Suppressor macrophage (primary cell): Measurements from ENCODE around the gene GRXCR2.

Experiments used
- DNase-seq, 4 experiments: peaks; one replicate each; pipeline ENCODE4 v3.0.0-alpha.2; 2020 to 2022

Gene GRXCR2

DNA sequence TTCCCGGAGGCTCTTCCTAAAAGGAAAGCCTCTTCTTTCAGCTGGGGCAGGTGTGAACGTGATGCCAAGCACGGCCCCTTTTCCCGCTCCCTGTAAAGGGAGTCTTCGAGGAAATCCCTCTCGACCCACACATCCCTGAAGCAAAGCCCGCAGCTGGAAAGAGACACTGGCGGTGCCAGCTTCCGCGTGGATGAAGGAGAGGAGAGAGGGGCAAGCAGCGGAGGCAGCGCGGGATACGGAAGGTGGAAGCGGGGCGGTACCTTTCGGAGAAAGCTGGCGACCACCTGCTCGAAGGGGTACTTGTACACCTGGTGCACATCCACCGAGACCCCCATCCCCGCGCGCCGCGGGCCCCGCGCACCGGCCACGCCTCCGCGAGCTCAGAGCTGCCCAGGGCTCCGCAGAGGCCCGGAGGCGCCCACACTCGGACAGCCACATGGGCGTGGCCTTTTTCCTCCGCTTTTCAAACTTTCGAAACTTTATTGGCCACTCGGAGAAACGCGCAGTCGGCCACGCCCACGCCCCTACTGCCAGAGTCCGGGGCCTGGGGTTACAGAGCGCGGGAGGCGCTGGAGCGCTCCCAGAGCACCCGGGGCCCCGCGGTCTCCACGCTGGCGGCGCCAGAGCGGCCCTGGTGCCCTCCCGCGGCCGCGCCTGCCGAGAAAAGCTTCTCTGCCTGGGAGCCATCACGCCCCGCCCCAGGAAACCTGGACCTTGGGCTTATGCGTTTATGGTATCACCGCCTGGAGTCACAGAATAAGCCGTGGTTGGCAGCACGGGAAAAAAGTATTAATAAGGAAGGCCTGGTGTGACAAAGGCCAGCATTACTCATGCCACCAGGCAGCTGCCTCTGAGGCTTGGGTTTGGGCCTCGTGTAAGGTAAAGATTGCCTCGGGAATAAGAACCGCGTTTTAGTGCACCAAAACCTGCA lies 37.6 kb downstream of the GRXCR2 start, which contains the start of gene PRELID2:
Gene PRELID2, minus strand, starts transcription at position 426 of the 931 bp plus-strand sequence. Its CDS starts 91 bp downstream, at position 335.
- DNase-seq: peak; percentile 90 to 96 (median 94)

DNA sequence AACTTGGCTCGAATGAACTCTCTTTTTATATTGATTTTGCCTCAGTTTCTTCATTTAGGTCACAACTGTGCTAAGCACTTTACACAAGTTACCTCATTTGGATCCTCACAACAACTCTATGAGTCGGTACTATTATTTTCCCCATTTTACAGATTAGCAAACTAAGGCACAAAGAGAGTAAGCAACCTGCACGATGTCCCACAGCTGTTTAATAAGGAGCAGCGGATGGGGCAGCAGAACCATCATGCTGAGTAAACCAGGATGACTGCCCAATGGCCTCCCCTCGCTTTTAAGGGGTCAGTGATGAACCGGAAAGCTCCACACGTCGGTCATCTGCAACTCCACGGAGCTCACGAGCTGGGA lies 38.3 kb downstream of the GRXCR2 start:
- no peak for DNase-seq

DNA sequence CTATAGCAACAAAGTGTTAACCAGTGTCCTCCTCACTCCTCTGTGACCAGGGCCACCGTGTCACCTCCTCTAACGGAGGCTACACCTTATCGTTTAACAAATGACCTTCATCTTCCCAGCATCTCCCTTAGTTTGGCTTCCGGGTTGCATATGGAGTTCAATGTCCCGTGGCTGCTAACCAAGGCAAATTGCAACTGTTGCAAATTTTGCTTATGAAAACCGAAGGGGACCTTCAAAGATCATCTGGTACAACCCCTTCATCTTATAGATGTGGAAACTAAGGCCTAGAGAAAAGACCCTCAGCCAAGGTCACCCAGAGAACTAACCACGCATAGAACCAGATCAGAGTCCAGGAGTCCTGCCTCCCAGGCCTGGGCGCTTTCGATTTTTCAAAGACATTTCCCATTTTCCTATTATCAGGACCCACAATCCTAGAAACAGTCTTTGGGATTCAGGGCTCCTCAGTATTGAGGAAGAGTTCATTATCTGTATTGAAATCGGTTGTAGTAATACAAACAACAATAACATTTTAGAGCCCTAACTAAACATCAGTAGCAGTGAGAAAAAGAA lies 39.1 kb downstream of the GRXCR2 start:
- no peak for DNase-seq

DNA sequence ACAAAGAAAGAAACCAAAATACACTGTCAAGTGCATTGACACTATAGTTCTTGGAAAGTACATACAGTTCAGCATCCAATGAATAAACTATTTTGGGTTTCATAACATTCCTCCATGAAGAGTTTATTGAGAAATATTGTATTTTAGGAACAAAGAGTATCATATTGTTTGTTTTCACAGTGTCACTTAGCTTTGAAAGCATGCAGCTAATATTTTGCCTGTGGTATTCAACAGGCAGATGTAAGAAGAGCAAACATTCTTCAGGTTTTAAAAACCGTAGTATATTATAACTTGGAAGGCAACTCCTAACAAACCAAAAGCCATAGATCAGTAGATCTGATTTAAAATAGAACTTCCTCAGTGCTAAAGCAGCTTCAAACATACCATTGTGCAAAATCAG lies 42.2 kb downstream of the GRXCR2 start:
- no peak for DNase-seq

DNA sequence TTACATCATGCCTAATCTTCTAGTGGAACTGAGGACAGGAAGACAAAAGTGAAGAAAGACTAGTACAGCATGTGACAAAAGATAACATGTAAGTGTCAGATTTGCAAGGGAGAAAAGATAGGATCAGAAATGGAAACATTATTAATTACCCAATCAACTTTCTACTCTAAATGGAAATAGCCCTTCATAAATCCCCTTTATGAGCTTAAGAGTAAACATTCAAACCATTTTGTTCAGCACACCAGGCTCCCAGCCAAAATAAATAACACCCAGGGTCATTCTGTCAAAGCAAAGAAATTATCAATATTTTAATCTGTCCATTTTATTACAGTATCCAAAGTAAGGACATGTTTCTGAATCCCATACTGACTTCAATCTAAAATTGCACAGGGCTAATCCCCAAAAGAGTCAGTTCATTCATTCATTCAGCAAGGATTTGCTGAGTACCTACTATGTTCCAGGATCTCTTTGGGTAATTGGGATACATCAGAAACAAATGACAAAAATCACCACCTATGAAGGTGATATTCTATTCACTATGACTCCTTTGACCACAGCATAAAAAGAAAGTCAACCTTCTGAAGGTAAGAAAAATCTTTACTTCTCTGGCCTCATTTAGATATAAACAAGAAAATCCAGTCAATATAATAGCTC lies 43.0 kb downstream of the GRXCR2 start:
- DNase-seq: no peak

DNA sequence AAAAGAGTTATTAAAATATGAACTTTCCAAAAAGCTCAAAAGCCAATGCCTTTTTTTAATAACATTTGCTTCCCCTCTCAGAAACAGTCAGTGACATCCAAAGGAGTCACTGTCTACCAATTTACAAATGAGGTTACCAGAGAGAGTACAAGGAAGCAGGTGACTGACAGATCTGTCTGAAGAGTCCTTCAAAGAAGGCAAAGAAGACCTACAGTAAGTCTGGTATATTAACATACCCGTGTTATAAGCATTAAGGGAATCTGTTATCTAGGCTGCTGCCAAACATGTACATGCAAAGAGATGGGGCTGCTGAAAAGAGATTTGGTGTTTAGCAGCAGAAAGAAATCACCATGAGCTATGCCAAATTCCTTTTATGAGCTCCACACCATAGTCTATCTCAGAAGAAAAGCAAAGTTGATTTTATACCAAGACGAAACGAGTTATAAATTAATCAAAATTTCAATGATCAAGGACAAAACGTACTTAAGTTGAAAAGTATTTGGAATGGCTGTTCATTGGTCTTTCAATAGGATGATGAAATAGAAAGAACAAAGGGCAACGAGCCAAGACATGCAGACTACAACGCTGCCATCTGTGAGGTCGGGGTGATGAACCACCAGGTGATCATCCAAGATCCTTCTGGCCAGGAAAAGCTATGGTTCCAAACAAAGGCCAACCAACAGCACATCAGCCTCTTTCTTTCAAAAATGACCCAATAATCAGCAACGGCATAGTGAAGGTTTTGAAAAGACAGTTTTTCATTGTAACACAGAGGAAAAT lies 45.7 kb downstream of the GRXCR2 start:
- DNase-seq: no peak

DNA sequence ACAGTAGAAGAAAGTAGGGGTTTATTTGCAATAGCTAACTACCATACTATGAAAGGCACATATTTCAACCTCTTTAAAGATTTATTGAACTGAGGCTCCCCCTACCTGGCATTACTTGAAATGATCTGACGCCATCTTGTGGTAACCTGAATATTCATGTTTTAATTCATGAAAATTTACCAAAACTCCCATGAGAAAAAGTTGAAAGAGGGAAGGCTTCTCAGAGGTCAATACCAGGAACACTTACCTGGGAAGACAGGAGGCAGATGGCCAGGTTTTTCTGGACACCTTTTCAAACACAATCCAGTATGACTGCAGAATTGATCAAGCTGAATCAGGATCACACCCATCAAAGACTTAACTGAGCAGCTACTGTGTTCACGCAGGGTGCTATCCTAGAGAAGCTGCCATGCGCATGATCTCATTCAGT lies 47.0 kb downstream of the GRXCR2 start:
- DNase-seq: peak; percentile 41 to 78 (median 56)

DNA sequence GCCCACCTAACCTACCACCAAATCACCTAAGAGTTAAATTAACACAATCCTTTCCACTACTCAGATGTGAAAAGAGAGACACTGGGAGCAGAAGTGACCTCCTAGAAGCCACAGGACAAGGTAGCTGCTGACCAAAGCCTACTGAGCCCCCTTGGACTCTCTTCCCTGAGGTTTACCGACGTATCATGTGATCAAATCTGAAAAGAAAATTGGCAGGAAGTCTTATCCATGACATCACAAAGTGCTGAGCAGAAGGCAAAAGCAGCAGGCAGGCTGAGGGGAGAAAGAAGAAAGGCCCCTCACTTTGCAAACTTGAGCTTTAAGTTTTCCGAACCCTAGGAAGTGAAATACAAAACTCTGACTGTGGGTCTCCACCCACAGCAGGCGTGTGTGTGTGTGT lies 48.8 kb downstream of the GRXCR2 start:
- no peak for DNase-seq

DNA sequence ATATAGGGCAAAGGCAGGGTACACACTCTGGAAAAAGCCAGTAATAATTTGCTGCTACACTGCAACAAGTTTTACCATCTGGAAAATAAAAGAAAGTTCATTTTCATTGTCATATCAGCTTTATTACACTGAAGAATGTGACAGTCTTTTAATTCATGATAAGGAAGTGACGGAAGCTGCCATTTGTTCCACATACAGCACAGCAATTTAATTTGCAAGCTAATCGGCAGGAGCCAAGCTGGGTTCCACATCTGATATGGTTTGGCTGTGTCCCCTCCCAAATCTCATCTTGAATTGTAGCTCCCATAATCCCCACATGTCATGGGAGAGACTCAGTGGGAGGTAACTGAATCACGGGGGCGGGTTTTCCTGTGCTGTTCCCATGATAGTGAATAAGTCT lies 54.2 kb downstream of the GRXCR2 start:
- DNase-seq: peak in 1 of 4 experiments; percentile 12

DNA sequence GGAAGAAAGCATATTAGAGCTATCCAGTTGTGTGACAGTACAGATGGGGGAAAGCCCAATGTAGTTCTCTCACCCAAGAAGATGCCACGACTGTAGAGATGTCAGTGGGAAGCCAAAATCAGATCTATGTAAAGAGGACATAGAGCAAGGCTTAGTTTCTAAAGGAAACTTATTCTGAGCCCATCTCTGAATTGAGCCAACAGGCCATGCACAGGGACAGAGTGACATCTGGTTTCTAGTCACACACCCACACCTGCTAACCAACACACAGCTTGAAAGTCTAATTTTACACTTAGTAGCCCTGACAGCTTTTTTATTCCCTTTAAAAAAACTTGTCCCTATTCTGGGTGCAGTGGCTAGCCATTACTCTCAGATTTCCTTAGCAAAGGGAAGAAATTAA lies 59.9 kb downstream of the GRXCR2 start:
- DNase-seq: no peak

DNA sequence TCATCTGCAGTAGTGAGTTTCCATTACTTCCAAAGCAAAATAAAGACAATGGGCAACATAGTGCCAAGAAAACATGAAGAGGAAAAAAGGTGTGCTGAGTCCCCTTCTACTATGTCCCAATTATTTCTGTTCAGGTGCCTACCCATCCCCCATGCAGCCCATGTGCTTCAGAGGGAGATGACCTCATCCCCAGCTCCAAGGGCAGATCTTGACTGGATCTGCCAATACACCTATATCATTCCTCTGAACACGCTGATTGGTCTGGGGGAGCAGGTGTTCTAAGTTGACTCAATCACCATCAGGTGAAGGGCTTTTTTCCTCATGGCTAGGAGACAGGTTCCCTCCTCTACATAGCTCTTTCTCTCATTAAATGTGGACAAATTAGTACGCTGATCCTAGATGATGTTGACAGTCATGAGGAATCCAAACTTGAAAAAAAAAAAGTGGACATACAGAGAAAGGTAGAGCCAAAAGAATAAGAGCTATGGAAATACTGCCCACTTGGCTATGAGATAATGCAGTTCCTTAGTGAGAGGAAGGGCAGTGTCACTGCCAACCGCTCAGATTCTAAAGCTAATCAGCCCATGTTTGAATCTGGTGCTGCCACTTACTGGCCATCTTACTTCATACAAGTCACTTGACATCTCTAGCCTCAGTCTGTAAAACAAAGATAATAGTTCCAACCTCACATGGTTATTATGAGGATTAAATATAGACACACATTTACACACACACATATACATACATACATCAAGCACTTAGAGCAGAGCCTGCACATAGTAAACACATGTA lies 60.8 kb downstream of the GRXCR2 start:
- DNase-seq: peak; percentile 17 to 46 (median 40)
